Activated CD8-positive, alpha-beta memory T cell treated with anti-CD3 and anti-CD28 coated beads for 24 hours (primary cell): Measurements from ENCODE around the gene WIPF2.

ENCODE experiments used
- DNase-seq: peaks from one replicate; pipeline ENCODE4 v3.0.0-alpha.2; 2020

WIPF2 gene, protein sequence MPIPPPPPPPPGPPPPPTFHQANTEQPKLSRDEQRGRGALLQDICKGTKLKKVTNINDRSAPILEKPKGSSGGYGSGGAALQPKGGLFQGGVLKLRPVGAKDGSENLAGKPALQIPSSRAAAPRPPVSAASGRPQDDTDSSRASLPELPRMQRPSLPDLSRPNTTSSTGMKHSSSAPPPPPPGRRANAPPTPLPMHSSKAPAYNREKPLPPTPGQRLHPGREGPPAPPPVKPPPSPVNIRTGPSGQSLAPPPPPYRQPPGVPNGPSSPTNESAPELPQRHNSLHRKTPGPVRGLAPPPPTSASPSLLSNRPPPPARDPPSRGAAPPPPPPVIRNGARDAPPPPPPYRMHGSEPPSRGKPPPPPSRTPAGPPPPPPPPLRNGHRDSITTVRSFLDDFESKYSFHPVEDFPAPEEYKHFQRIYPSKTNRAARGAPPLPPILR

DNA sequence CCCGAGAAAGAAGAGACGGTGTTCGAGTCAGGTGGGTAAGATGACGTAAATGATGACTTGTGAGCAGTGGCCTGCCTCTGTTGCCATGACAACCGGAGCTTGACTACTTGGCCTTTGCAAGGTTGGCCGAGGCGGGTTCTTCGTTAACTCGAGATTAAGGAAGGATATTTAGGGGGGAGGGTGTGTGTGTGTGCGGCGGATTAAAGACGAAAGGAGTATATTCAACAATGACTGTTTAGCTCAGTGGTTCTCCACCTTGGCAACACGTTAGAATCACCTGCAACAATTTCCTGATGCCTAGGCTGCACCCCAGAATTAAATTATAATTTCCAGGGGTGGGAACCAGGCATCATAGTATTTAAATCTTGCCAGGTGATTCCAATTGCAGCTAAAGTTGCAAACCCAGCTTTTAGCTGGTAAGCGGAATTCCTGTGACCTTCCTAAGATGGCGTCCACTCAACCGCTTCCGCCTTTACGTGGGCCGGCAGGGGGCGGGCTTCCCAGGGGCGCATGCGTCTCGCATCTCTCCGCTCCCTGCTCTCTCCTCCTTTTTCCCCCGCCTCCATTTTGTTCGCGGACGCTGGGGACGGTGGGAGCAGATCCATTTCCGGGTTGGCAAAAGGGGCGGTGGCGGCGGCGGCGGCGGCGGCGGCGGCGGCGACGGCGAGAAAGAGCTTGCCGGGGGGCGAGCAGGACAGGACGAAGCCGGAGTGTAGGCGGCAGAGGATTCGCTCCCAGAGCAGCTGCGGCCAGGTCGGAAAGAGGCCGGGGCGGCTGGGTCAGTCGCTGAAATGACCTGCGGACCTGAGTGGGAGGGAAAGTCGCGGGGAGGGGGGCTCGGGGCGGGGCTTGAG, at the start of gene WIPF2:
TSS of gene WIPF2 (plus strand) at position 565 of the 854 bp plus-strand sequence. CDS start 37,156 bp downstream, outside the sequence.
- peak; percentile 96 for DNase-seq

DNA sequence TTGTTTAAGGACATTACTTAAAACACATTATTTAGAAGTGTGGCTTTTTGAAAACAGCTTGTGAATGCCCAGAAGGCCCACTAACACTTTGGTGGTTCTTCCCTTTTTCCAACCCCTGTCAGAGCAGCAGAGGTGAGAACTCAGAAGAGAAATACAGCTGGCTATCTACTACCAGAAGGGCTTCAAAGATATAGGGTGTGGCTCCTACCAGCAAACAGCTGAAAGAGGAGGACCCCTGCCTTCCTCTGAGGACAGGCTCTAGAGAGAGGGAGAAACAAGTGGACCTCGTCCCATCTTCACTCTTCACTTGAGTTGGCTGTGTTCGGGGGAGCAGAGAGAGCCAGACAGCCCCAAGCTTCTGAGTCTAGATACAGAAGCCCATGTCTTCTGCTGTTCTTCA, 48.8 kb upstream of the WIPF2 start:
- no peak for DNase-seq

DNA sequence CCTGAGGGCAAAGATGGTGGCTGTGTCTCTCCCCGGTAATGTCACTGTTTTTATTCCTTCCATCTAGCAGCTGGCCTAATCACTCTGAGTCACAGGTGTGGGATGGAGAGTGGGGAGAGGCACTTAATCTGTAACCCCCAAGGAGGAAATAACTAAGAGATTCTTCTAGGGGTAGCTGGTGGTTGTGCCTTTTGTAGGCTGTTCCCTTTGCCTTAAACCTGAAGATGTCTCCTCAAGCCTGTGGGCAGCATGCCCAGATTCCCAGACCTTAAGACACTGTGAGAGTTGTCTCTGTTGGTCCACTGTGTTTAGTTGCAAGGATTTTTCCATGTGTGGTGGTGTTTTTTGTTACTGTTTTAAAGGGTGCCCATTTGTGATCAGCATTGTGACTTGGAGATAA, 47.4 kb upstream of the WIPF2 start:
- DNase-seq, result no peak

DNA sequence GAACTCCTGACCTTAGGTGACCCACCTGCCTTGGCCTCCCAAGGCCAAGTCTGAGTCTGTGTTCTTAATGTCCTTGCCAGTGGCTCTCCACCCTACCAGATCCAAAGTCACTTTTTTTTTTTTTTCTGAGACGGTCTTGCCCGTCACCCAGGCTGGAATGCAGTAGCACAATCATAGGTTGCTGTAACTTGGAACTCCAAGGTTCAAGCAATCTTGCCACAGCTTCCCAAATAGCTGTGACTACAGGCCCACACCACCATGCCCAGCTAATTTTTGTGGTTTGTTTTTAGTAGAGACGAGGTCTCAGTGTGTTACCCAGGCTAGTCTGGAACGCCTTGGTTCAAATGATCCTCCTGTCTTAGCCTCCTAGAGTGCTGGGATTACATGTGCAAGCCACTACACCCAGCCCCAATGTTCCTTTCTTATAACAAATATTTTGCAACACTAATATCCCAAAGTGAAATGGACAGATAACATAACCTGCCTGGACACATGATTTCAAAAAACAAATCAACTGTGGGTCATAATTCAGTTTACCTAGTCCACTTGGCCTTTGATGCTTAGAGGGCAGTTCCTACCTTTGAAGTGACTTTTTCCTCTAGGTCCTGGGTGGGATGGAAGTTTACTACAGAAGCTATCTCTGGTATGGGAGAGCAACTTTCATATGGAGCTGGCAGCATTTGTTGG, 45.9 kb upstream of the WIPF2 start:
- no peak for DNase-seq

DNA sequence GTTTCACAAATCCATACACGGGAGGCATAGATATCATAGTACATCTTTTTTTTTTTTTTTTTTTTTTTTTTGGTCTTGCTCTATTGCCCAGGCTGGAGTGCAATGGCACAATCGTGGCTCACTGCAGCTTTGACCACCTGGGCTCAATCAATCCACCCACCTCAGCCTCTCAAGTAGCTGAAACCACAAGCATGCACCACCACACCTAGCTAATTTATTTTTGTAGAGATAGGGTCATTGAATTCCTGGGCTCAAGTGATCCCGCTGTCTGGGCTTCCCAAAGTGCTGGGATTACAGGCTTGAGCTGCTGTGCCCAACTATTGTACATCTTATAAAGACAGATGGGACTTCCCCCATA, 45.3 kb upstream of the WIPF2 start:
- DNase-seq, result no peak

DNA sequence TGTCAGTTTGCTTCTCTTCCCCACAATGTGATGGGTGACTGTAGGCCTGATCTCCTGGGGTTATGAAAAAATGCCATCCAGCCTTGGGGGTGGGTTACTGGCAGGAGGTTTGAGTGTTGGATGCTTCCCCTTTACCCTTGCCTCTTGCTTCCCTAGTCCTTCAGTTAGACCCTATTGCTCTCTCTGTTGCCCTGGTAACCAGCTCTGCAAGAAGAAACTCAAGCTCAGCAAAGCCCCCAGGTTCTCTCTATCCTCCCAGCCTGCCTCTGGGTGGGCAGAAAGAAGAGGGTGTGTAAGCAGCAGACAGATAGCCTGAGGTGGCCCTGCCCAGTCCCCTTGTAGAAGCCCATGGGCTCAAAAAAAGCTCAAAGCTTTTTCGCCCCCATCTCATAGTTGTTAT, 44.6 kb upstream of the WIPF2 start:
- no peak for DNase-seq

DNA sequence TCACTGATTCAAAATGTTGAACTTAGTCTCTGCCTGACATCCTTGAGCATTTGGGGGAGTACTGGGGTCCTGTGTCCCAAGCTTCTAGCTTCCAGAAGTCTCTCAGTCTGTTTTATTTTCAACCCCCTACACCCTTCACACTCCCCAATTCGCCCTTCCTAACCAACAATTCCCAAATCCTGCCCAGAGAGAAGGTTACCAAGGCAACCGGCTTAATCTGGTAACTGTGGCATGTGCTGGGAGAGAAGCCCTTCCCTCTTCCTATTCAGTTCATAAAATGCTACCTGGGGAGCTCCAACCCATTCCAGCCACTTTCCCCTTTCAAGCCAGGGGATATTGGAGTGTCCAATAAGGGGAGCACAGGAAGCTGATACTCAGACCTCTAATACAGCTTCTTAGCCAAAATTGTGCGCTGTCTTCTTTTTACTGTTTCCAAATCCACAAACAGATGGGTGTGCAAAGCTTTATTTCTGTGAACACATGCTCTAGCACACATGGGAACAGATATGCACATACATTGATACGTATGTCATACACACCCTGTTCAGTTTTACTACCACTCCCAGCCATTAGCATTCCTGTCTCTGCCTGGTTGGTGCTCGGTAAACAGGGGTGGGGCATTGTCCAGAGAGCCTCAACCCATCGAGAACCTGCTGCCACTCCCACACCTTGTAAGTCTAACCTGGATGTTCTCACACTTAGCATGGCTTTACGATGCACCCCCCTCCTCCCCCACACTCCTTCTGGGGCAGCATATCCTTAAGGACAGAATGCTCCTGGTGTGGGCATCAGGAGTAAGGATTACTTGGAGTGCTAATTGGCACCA, 43.0 kb upstream of the WIPF2 start:
- DNase-seq, result no peak

DNA sequence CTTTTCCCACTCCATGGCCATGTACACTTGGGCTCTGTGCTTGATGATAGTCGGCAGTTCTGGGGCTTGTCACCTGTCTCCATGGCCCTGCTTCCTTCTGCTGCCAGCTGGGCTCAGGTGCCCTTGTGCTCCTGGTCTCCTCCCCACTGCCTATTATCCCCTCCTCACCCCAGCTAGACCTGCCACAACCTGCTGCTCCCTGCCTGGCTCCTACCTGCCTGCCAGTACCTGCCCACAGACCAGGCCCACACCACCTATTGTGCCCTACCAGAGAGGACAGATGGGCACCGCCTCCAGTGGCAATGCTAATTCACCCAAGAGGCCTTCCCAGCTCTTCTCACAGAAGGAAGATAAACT, 42.4 kb upstream of the WIPF2 start:
- no peak for DNase-seq

DNA sequence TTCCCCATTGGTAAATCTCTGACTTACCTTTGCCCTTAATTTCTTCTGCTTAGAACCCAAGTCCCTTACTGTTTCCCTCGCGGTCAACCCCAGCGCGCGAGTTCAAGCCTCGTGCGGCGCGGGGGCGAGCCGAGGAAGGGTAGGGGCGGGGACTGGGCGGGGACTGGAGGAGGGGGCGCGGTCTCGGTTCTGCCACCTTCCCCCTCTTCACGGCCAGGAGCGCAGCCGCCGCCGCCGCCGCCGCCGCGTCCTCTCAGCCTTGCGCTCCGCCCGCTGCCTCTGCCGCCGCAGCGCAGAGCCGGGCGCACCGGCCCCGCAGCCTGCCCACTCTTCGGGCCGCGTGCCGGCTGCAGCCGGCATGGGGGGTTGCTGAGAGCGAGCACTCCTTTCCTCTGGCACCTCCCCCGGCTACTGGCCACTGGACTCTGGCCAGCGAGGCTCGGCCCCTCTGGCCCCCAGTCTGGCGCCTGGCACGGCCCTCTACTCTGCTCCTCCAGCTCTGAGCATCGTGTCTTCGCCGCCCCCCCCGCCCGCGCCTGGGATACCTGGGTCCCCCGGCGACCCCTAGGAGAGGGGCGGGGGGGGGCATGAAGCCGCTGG, 41.7 kb upstream of the WIPF2 start, which contains the start of gene RAPGEFL1:
TSS of gene RAPGEFL1 (plus strand) at position 196 of the 600 bp plus-strand sequence. CDS start at position 588, 392 bp downstream.
- DNase-seq, result peak; percentile 91

DNA sequence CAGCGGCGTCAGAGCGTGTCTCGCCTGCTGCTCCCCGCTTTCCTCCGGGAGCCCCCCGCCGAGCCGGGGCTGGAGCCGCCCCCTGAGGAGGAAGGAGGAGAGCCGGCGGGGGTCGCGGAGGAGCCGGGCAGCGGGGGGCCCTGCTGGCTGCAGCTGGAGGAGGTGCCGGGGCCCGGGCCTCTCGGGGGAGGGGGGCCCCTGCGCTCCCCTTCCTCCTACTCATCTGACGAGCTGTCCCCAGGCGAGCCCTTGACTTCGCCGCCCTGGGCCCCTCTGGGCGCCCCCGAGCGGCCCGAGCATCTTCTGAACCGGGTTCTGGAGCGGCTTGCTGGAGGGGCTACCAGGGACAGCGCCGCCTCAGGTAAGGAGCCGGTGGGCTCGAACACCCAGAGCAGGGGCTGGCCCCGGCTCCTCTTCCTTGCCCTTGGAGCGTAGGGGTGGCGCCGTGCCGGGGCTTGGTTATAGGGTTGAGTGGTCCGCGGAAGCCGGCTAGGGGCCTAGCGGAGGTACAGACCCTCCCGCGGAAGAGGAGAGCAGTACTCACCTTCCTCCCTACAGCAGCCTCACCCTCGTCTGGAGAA, 41.0 kb upstream of the WIPF2 start:
- DNase-seq, result no peak

DNA sequence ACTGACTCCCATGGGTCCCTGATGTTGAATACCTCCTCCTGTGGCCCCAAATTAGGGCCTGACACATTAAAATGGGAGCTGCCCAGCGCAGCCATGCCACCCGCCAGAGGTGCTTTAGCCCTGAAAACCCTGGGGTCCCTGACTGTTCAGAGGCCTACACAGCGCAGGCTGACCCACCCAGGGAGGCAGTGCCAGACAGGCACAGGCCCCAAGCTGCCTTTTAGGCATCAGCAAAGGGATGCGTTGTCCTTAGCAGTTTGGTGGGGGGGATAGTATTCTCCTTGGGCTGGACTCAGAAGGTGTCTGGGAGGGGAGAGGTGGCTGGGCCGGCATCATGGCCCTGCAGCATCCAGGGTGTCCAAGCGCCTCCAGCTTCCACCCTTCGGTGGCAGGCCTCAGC, 40.4 kb upstream of the WIPF2 start:
- DNase-seq, result no peak

DNA sequence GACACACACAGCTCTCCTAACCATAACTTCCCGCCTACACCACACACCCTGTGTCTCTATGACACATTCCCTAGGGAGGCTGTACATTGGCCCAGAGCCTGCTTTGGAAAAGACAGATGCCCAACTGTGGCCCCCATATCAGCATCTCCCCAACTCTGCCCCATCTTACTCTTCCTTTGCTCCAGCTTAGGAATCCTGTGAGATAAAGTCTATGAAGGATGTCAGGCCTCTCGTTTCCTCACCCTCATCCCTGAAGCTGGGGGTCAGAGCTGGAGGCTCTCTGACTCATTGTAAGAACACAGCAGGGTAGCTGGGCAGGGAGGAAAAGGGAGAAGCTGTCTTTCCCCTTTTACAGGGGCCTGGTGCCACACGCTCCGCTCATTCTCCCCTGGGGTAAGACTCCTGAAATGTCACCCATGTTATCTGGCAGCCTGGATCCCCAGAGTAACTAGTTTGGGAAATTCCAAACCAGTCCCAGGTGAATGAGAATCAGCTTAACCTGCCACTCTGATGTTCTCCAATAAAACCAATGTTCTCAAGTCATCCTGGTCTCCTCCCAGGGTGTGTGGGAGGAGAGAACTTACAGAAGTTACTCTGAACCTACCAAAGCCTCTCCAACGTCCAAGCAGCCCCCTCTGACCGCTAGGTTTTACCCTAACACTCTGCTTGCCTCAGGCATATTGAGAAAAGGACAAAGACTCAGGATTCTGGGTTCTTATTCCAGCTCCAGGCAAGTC, 39.0 kb upstream of the WIPF2 start:
- no peak for DNase-seq

DNA sequence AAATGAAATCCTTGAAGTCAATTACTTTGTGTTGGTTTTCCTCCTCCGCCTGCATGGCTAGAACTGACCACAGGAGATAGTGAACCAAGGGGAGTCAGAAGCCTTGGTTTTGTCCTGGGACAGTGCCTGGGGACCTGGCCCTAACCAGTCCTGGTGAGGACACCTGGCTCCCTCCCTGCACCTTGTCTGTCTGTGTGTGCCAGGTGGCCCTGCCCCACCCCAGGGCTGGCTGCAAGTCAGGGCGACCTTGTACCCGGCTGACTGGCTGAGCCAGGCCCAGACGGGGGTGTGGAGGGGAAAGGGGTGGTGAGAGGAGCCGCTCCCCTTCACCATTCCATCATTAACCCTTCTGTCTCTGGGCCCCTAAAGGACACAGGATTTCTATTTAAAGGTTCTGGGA, 38.4 kb upstream of the WIPF2 start:
- no peak for DNase-seq

DNA sequence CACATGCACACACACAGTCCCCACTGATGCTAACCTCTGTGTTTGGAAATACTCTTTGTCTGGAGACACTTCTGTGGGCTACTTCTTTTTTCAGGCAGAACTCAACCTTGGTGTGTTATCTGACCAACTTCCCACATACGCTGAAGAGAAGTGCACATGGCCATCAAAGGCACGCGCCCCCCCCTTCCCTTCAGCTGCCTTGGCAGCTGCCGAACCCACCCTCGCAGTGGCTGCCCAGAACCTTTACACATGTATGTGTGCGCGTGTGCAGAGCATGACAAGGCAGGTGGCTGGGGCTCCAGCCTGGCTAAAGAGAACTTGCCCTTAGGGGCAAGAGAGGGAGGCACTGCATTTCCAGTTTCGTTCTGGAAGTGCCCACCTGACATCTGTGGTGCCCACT, 37.9 kb upstream of the WIPF2 start:
- no peak for DNase-seq

DNA sequence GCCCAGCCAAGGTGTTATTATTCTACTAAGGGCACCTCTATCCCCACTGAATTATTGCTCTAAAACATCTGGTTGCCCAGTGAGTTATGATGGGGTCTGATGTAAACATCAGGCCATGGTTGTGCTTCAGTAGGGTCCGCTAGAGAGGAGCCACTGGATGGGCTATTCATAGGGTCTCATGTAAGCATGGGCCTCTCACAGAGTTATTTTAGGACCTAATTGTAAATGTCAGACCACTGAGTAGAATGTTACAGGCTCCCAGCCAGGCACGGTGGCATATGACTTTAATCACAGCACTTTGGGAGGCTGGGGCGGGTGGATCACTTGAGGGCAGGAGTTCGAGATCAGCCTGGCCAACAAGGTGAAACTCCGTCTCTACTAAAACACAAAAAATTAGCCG, 36.5 kb upstream of the WIPF2 start:
- no peak for DNase-seq

DNA sequence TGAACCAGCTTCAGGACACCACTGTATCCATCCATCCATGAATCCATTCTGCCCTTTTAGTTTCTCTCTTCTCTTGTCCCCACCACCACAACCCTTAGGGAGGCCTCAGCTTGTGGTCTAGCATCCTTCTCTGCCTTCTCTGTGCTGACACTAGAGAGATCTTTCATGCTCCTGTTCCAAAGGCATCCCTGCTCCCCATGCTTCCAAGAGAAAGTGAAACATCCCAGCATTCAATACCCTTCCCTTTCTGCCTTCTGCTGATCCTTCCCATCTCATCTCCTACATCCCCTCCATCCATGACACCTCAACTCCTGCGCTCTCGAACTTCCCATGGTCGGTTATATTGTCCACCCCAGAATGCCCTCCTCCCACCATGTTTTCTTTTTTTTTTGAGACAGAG, 31.9 kb upstream of the WIPF2 start:
- no peak for DNase-seq

DNA sequence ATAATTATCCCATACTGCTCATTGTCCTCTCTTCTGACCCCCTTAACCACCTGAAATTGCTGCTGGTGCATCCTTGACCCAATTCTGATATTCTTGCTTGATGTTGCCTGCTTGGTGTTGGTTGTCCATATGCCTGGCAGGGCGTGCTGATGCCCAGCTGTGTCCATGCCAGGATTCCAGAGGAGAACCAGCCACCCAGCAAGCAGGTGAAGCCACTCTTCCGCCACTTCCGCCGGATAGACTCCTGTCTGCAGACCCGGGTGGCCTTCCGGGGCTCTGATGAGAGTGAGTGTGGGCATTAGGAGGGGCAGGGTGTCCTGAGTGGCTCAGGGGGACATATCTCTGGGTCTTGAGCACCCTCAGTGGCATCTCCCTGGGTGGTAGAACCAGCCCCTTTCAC, 30.4 kb upstream of the WIPF2 start:
- no peak for DNase-seq

DNA sequence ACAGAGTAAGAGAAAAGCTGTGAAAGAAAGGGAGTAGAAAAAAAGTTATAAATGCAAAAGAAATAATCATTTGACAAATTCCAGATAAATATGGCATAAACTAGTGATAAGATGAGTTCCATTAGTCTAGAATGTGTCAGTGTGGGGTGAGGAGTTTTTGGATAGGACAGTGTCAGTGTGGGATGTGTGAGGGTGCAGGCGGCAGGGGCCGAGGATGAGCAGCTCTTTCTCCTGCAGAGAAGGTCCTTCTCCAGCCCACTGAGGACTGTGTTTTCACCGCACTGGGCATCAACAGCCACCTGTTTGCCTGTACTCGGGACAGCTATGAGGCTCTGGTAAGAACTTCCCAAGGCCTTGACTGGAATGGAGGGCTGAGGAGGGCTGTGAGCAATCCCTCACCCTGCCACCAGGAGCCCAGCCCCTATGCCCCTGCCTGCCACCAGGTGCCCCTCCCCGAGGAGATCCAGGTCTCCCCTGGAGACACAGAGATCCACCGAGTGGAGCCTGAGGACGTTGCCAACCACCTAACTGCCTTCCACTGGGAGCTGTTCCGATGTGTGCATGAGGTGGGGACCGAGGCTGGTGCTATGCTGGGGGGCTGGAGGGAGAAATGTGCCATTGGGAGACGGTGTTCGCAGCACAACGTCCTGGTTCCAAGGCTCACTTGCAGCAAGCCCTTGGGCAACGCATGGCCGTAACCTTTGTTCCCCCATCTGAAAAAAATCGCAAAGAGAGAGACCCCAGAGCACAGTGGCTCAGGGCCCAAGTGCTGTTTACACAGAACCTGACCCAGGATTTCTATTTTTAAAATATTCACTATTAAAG, 28.7 kb upstream of the WIPF2 start:
- DNase-seq, result no peak

DNA sequence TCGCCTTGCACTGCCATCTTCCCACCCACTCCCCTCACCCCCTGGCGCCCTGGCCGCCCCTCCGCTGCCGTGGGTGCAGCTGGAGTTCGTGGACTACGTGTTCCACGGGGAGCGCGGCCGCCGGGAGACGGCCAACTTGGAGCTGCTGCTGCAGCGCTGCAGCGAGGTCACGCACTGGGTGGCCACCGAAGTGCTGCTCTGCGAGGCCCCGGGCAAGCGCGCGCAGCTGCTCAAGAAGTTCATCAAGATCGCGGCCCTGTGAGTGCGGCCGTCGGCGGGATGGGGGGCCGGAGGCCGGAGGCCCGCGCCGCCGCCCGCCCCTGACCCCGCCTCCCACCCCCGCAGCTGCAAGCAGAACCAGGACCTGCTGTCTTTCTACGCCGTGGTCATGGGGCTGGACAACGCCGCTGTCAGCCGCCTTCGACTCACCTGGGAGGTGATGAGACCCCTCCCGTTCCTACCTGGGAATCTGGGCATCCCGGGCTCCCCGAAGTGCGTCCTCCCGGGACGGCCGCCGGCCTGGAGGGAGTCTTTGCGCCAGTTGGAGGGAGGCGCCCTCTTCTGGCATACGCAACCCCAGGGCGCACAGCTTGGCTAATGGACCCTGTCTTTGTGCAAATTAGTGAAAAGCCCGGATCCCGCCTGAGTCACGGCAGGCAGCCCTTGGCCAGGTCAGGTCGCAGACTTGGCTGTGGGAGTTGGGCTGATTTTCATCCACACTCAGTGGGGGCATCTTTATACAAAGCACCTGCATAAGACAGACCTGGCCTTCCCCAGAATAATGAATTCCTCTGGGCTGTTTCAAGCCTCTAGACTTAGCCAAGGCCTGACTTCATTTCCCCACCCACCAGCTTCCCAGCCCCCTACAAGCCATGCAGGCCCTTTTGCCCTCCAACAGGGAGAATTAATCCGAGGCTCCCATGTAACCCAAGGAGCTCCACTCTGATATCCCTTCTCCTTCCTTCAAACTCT, 27.6 kb upstream of the WIPF2 start:
- DNase-seq, result peak; percentile 87
